Body of pancreas (tissue), 4 donors: ENCODE measurements around the gene RFC2. TPM values are rescaled to one million over a fixed set of nuclear protein-coding genes. Genes with fewer than 3 reads are reported as not detected.

Experiments
- ATAC-seq: fragments of 150-250 bp; one replicate; pipeline ENCODE4 v1.9.1; 2016
- DNase-seq, 4 donors: peaks; one replicate each; pipeline ENCODE4 v3.0.0-alpha.2; 2019
- H3K27ac ChIP-seq, 4 donors: fragments of 200-600 bp; sonication (generic); 1 replicate in 3 of 4; 2 replicates in 1 of 4; pipeline versions ENCODE4 v1.5.1 to v1.6.1; 2016 to 2019; ENCODE audit warnings: mild to moderate bottlenecking in 1 of 4, mixed read lengths in 1 of 4, moderate library complexity in 1 of 4
- H3K27me3 ChIP-seq, 2 donors: fragments of 200-600 bp; sonication (generic); one replicate each; pipeline ENCODE4 v1.6.0; 2016; ENCODE audit warnings: mild to moderate bottlenecking in 1 of 2
- H3K36me3 ChIP-seq, 2 donors: fragments of 200-600 bp; sonication (generic); replicated peaks in 1 of 2; 2 replicates each; pipeline ENCODE4 v1.5.1; 2016; ENCODE audit warnings: low read depth in 2 of 2; ENCODE audit not compliant: insufficient read depth in 1 of 2
- H3K4me1 ChIP-seq: fragments of 200-600 bp; sonication (generic); one replicate; pipeline ENCODE4 v1.6.0; 2016
- H3K4me3 ChIP-seq, 2 donors: fragments of 200-600 bp; sonication (generic); 1 replicate in 1 of 2; 2 replicates in 1 of 2; pipeline ENCODE4 v1.5.1; 2016 to 2019
- H3K9me3 ChIP-seq, 3 donors: fragments of 200-600 bp; sonication (generic); 1 replicate in 2 of 3; 2 replicates in 1 of 3; pipeline ENCODE4 v1.5.1; 2016
- POLR2A ChIP-seq, 3 donors: fragments of 450-650 bp; IDR thresholded peaks; one replicate each; pipeline ENCODE4 v1.6.1; 2016; ENCODE audit warnings: antibody characterized with exemption in 3 of 3, mild to moderate bottlenecking in 2 of 3
- WGBS, 2 donors: methylation state at CpG; one replicate each; pipeline ENCODE4 v1.1.5; 2017; 5-methylcytosine and 5-hydroxymethylcytosine counted together
- intact Hi-C: fragments of 100-400 bp; cut with DNase I; formaldehyde crosslinking; loops from one replicate; pipeline ENCODE4 v1.15.1; 2023
- total RNA-seq, 2 donors: library from RNA; depleted of rRNA; stranded (reverse); fragments of >200 nt; gene quantifications; one replicate each; pipeline ENCODE4 v1.1.0, GENCODE V29; 2016
- TF ChIP-seq, protein P1 (sequence below), 7 experiments: fragments of 450-650 bp in 4 of 7; fragments of 200-600 bp in 3 of 7; sonication (generic) in 3 of 7; IDR thresholded peaks; one replicate each; pipeline ENCODE4 v1.5.1; 2016 to 2019; ENCODE audit warnings: antibody characterized with exemption in 7 of 7

Gene RFC2
- total RNA-seq, 2 donors from 2014 or later = 7.9 to 10.1 TPM

DNA sequence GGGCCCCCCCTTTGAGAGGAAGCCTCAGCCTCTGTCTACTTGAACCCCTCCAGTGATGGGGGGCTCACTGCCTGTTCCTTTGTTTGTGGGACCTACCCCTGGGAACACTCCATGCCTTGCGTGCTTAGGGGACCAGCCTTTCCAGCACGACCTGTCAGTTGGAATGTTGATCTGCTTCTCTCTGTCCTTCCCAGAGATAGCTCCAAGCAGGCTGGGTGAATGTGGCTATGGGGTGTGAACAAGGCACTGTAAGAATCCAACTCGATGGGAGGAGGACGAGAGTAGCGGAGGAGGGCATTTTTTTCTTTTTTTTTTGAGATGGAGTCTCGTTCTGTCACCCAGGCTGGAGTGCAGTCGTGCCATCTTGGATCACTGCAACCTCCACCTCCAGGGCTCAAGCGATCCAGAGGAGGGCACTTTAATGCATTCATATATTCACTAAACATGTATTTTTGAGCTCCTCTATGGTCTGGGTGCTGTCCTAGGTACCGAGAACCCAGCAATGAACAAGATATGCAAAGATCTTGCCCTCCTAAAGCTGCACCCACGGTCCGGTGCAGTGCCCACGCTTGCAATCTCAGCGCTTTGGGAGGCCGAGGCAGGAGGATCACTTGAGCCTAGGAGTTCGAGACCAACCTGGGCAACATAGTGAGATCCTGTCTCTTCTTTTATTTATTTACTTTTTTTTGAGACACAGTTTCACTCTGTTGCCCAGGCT lies 43.5 kb upstream of the RFC2 start:
- Histone ChIP-seq H3K4me1 (peaks cover 39% of the 10 kb centered on the region), H3K36me3 (no peaks in the 10 kb centered on the region), H3K9me3 (no peaks in the 10 kb centered on the region), H3K4me3 (no peak overlapping the region), H3K27me3 (no peaks in the 10 kb centered on the region), H3K27ac (no peak overlapping the region)
- DNase-seq = no peak
- 89 to 92% methylated on average over 14 to 15 of the region's 15 CpGs for WGBS, 2 donors
- intact Hi-C loops = no loop called here
- TF ChIP-seq, protein P1, sequence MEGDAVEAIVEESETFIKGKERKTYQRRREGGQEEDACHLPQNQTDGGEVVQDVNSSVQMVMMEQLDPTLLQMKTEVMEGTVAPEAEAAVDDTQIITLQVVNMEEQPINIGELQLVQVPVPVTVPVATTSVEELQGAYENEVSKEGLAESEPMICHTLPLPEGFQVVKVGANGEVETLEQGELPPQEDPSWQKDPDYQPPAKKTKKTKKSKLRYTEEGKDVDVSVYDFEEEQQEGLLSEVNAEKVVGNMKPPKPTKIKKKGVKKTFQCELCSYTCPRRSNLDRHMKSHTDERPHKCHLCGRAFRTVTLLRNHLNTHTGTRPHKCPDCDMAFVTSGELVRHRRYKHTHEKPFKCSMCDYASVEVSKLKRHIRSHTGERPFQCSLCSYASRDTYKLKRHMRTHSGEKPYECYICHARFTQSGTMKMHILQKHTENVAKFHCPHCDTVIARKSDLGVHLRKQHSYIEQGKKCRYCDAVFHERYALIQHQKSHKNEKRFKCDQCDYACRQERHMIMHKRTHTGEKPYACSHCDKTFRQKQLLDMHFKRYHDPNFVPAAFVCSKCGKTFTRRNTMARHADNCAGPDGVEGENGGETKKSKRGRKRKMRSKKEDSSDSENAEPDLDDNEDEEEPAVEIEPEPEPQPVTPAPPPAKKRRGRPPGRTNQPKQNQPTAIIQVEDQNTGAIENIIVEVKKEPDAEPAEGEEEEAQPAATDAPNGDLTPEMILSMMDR (IDR thresholded peaks at IDR 0.05) = no peak
- TF ChIP-seq POLR2A (IDR thresholded peaks at IDR 0.05) = no peak
- ATAC-seq = no peak

DNA sequence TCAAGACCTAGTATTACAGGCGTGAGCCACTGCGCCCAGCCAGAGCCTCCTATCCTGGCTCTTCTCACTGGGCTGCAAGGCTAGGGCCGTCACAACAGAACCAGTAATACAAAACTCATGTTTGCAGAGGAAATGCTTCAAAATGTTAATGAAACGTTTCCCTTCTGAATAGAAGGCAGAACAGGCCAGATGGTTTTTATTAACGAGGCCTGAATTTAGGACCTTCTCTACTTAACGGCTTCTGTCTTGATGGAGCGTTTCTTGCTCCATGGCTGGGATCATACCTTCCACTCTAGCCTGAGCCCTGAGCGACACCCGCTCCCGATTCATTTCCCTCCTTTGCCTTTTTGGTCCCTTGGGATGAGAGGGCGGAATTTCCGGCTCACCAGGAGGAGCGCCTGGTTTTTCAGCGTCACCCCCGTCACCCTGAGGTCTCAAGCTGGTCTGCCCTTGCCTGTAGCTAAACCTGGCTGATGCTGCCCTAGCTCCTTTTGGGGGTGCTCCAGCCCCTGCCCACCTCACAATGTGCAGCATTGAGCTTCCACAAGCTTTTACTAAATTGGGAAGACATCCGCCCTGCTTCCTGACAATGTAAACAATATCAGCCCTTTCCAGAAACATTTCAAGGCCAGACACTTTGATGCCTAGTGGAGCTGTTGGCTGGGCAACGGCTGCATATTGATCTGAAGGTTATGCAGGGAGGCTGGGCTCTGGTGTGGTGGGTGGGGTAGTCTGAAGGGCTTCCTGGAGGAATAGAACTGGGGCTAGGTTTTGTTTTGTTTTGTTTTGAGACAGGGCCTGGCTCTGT lies 40.2 kb upstream of the RFC2 start:
- intact Hi-C loops = no loop called here
- Histone ChIP-seq H3K4me1 (peaks cover 62% of the 10 kb centered on the region), H3K4me3 (no peak overlapping the region), H3K36me3 (no peaks in the 10 kb centered on the region), H3K27ac (peak overlapping the region; percentile 68 to 88 (median 82)), H3K27me3 (no peaks in the 10 kb centered on the region), H3K9me3 (no peaks in the 10 kb centered on the region)
- ATAC-seq (peak; percentile 66), DNase-seq (peak; percentile 73 to 81 (median 78))
- WGBS, 2 donors = 19 to 22% methylated on average over 16 to 17 of the region's 17 CpGs
- TF ChIP-seq, protein P1 (IDR thresholded peaks at IDR 0.05) = no peak
- TF ChIP-seq POLR2A (IDR thresholded peaks at IDR 0.05) = no peak

DNA sequence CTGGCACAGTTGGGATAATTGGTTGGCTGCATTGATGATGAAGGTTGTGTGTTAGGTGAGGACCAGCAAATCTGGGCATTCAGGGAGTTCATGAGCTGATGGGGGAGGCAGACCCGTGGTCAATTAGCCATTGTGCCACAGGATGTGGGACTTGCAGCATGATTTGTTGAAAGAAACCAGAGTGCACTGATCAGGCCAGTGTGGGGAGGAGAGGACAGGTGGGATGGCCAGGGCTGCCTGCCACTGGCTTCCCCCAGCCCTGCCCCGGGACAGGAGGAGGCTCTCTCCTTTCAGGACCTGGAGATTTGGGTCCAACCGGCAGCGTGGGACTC lies 39.3 kb upstream of the RFC2 start:
- H3K4me1 ChIP-seq = peaks cover 67% of the 10 kb centered on the region
- DNase-seq (peak in 1 of 4 donors; percentile 18), ATAC-seq (no peak)
- TF ChIP-seq POLR2A (IDR thresholded peaks at IDR 0.05) = no peak
- TF ChIP-seq, protein P1 (IDR thresholded peaks at IDR 0.05) = no peak
- no peaks in the 10 kb centered on the region for H3K36me3 ChIP-seq
- H3K4me3 ChIP-seq = no peak overlapping the region
- H3K27ac ChIP-seq = peak overlapping the region; percentile 76 to 88 (median 82)
- intact Hi-C loops = no loop called here
- H3K9me3 ChIP-seq = no peaks in the 10 kb centered on the region
- no peaks in the 10 kb centered on the region for H3K27me3 ChIP-seq
- WGBS, 2 donors = 41 to 55% methylated on average over 4 of the region's 4 CpGs

DNA sequence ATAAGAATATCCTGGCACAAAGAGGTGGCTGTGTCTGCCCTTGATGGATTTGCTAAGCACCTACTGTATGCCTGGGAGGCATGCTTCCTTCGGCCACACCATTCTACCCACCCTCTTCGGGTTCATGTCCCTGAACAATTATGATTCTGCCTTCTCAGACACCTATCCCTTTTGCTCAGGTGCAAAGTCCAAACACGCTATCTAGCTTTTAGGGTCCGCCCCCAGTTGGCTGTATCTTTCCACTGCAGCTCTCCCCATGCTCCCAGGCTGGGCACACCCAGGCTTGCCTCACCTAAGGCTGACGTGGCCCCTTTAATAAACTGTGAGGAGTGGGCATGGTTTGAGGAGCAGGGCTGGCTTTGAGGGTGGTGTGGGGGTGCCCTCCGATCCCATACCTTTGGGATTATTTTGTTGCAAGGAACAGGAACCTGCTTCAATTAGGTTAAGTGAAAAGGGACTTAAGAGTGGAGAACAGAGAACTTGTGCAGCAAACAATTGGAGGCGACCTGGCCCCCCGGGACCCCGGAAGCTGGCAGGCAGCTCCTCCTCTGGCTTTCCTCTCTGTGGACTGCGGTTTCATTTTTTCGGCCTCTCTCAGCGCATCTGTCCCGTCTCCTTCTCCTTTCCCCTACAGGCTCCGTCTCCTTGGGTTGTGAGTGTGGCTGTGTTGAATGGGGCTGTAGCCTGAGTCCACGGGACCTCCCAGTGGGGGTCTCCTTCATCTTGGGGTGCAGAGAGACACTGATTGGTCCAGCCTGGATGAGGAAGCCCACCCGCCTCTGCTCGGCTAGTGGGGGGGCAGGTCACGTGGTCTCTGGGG lies 38.8 kb upstream of the RFC2 start:
- Histone ChIP-seq H3K27ac (peak overlapping the region; percentile 76 to 88 (median 82)), H3K36me3 (no peaks in the 10 kb centered on the region), H3K9me3 (no peaks in the 10 kb centered on the region), H3K27me3 (no peaks in the 10 kb centered on the region), H3K4me1 (peaks cover 68% of the 10 kb centered on the region), H3K4me3 (peak overlapping the region in 1 of 2 donors; percentile 3)
- ATAC-seq = peak; percentile 71
- peak; percentile 81 to 91 (median 89) for DNase-seq
- intact Hi-C loops = no loop called here
- WGBS, 2 donors = 22 to 23% methylated on average over 11 to 18 of the region's 18 CpGs
- TF ChIP-seq POLR2A (IDR thresholded peaks at IDR 0.05) = peak in 2 of 3 donors; percentile 39
- TF ChIP-seq, protein P1 (IDR thresholded peaks at IDR 0.05) = peak in 1 of 7 experiments; percentile 11
